Fibroblast of the aortic adventitia (primary cell): ENCODE data around the gene ADGRG3. TPM values are rescaled to one million over a fixed set of nuclear protein-coding genes. Genes with fewer than 3 reads are reported as not detected.
A peak's percentile ranks its signal among the peaks of the same experiment; 100 is the strongest.

ENCODE experiments used
- DNase-seq: peaks from one replicate; pipeline ENCODE4 v3.0.0-alpha.2; 2010; ENCODE audit warnings: low read depth
- H3K4me3 ChIP-seq: 2 replicates; pipeline ENCODE4 v1.5.1; 2011; ENCODE audit warnings: low read depth, mild to moderate bottlenecking, control low read depth, low read length, moderate library complexity
- total RNA-seq: library from RNA; depleted of rRNA; stranded (reverse); fragments of >200 nt; gene quantifications from 2 replicates; pipeline ENCODE4 v1.2.3, GENCODE V29; 2012; ENCODE audit warnings: low replicate concordance
- TF ChIP-seq, protein P1 (sequence below): IDR thresholded peaks from 2 replicates; pipeline ENCODE4 v1.5.1; 2011; ENCODE audit warnings: mild to moderate bottlenecking, low read length, control low read depth, inconsistent platforms; ENCODE audit not compliant: insufficient read depth

The ADGRG3 gene
- total RNA-seq, 1 donor, result not detected

DNA sequence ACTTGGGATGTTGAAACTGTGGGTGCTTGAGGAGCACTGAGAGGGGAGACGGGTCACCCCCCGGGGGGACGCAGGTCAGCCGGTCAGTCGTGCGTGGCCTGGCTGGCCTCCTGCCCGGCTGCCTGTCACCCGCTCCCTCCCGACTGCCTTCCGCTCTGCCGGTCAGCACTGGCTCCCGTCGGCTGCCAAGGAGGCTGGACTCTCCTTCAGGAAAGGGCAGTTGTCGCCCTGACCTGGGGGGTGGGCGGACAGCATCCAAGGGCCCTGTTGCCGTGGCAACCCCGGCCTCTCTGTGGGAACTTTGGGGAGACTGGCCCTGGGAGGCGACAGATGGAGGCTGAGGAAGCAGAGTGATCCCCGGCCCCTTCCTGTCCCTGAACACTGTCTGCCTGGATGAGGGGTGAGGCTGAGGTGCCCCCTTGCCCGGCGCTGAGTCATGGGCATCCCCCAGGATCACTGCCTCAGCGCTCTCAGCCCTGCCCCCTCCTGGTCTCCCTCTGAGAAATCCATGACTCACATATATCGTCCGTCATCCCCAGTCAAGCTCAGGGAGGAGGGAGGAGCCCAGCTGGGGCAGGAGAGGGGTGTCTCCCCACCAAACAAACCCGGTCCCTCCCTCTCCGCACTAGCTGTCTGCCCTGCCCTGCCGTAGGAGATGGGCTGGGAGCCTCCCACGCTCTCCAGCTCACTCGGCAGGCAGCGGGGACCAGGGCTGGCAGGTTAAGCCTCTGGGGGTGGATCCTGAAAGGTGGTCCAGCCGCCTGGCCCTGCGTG, 39.9 kb upstream of the ADGRG3 start, which contains the start of gene ADGRG1:
Gene ADGRG1, plus strand, starts transcription at position 623 of the 774 bp plus-strand sequence. CDS start 21,658 bp downstream, outside the sequence.
- peak within 1 kb of the TSS; percentile 61 for H3K4me3 ChIP-seq
- TF ChIP-seq, protein P1, sequence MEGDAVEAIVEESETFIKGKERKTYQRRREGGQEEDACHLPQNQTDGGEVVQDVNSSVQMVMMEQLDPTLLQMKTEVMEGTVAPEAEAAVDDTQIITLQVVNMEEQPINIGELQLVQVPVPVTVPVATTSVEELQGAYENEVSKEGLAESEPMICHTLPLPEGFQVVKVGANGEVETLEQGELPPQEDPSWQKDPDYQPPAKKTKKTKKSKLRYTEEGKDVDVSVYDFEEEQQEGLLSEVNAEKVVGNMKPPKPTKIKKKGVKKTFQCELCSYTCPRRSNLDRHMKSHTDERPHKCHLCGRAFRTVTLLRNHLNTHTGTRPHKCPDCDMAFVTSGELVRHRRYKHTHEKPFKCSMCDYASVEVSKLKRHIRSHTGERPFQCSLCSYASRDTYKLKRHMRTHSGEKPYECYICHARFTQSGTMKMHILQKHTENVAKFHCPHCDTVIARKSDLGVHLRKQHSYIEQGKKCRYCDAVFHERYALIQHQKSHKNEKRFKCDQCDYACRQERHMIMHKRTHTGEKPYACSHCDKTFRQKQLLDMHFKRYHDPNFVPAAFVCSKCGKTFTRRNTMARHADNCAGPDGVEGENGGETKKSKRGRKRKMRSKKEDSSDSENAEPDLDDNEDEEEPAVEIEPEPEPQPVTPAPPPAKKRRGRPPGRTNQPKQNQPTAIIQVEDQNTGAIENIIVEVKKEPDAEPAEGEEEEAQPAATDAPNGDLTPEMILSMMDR, result peak; percentile 10
- peak; percentile 94 for DNase-seq

DNA sequence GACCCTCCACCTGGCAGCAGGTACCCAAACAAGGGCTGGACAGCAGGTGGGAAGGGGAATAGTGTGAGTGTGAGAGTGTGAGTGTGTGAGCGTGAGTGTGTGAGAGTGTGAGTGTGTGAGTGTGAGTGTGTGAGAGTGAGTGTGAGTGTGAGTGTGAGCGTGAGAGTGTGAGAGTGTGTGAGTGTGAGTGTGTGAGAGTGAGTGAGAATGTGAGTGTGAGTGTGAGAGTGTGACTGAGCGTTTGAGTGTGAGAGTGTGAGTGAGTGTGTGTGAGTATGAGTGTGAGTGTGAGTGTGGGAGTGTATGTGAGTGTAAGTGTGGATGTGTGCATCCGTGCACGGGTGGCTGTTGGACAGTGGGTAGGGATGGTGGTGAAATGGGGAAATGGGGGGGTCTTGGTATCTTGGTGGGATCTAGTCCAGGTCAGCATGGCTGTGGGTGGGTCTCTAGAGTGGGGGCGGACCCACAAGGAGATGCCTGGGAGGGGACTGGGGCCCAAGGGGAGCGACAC, 39.3 kb upstream of the ADGRG3 start:
- DNase-seq, result no peak
- peak overlapping the region; percentile 61 for H3K4me3 ChIP-seq
- TF ChIP-seq, protein P1, result no peak

DNA sequence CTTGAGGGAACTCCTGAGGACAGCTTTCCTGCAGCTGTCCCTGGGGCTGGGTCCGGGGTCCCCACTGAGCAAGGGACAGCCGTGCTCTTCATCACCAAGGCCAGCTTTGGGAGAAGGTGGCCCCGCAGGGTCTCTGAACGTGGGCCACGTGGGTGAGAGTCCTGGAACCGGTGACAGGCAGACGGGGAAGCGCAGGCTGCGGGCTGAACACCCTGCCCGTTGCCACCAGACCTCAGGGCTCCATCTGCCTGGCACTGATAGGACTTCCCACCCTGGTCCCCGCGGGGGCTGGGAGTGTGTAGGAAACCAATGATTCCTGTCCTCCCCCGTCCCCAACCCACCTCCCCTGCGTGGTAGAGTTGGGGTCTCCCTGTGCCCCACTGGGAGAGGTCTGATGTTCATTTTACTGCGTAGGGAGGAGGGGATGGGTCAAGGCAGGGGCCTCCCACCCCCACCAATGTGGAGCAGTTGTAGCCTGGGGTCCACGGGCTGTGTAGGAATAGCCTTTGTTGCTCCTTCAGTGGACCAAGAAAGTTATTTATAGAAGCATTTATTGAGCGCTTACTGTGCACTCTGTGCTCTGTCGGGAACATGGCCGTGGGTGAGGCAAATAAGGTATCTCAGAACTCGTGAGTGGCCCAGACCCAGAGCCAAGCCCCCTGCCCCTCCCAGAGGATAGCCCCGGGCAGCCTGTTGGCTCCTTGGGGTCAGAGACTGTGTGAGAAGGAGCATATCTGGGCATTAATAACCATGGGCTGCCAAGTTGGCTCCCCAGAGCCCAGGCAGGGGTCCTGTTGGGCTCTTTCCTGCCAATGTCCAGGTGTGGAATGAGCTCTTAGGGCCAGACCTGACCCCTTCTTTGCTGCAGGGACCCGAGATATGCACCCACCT, 38.3 kb upstream of the ADGRG3 start:
- H3K4me3 ChIP-seq, result no peak overlapping the region
- TF ChIP-seq, protein P1, result no peak
- no peak for DNase-seq

DNA sequence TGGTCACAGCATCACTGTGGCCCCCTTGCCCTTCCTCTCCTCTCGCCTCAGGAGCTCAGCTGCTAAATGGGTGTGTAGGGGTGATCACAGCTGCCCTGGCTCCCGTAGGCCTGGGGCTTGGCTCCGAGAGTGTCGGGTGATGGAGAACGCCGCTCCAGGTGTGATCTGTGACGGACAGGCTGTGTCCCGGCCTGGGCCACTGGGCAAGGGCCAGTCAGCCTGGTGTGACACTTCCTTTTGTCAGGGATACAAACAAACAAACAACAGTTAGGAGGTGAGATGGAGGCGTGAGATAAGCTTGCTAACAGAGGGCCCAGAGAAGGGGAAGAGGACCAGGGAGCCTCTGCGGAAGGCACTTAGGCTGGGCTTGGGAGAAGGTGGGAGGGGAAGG, 37.7 kb upstream of the ADGRG3 start:
- no peak for DNase-seq
- no peak overlapping the region for H3K4me3 ChIP-seq
- TF ChIP-seq, protein P1, result no peak

DNA sequence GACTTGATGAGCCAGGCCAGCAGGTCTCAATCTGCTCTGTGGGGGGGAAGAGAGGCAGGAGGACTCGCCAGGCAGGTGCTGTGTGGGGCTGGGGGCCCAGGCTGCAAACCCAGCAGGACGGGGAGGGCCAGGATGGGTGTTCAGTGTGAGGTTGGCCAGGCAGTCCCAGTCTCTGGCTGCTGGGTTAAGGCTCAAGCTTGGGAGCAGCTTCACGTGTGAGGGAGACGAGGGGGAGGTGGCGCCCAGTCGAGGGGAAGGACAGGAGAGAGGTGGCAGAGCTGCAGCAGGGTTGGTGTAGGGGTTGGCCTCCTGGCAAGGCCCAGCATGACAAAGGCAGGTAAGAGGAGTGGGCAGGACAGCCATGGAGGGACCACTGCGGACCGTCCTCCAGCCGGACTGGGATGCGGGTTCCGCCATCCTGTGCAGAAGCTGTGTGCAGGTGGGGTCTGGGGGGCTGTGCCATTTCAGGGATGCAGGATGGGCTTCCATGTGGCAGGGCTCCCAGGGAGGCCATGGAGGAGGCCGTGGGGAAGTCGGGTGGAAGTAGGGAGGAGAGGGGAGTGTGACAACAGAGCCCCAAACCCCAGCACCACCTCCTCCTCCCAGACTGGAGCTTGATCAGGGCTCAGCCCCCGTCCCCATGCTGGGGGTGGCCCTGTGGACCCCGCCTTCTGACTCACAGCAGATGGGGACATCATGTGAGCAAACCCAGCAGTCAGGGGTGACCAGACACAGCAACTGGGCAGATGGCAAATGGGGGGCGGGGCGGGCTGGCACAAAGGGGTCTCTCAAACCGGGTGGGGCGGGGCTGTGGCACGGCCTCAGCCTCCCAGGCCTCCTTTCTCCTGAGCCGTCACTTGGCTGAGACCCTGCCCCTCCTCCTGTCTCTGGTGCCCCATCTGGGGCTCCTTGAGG, 36.9 kb upstream of the ADGRG3 start:
- no peak overlapping the region for H3K4me3 ChIP-seq
- DNase-seq, result no peak
- TF ChIP-seq, protein P1, result no peak

DNA sequence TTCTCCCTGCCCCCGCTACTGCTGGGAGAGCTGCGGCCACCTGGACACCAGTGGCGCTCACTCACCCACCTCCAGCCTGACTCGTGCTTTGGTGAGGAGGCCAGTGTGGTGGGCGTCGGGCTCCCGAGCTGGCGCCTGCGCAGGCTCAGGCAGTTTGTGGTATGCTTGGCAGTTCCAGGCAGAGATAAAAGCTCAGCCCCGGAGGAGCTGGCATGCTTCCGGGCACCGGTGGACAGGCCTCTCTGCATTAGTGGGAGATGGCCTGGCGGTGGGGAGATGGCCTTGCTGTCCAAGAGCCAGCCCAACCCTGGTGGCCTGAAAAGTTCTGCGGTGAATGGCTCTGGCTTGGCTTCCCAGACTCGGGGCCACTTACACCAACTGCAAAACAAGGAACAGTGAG, 35.5 kb upstream of the ADGRG3 start:
- no peak overlapping the region for H3K4me3 ChIP-seq
- TF ChIP-seq, protein P1, result no peak
- peak; percentile 29 for DNase-seq
